ENCODE results near the gene OPA3. TPM values are rescaled to one million over a fixed set of nuclear protein-coding genes. Genes with fewer than 3 reads are reported as not detected.

Gene OPA3
- total RNA-seq, 1 donor from 2014 or later, result 14.8 TPM

- H3K27ac Mint-ChIP-seq (ENCODE audit: unreplicated experiment), result no peak overlapping the region
- peak overlapping the region; percentile 96 for H3K4me3 Mint-ChIP-seq
- no peaks in the 10 kb centered on the region for H3K9me3 Mint-ChIP-seq
- peaks cover 14% of the 10 kb centered on the region for H3K4me1 Mint-ChIP-seq
- no peak for DNase-seq (ENCODE audit: low read depth, low spot score)
- no peaks in the 10 kb centered on the region for H3K36me3 Mint-ChIP-seq (ENCODE audit: low read depth)
- TF ChIP-seq CTCF (conservative IDR thresholded peaks at IDR 0.05), result no peak
- H3K27me3 Mint-ChIP-seq (ENCODE audit: low read depth), result peaks cover 8% of the 10 kb centered on the region
Observed at GRCh38 chr19:45507872-45508416, 76.7 kb downstream of the OPA3 start.

- H3K4me3 Mint-ChIP-seq, result peak within 1 kb of the TSS; percentile 98
- peaks cover 16% of the 10 kb centered on the region for H3K4me1 Mint-ChIP-seq
- DNase-seq (ENCODE audit: low read depth, low spot score), result peak; percentile 65
- peak within 1 kb of the TSS; percentile 31 for H3K27ac Mint-ChIP-seq (ENCODE audit: unreplicated experiment)
- H3K9me3 Mint-ChIP-seq, result no peaks in the 10 kb centered on the region
- peaks cover 14% of the 10 kb centered on the region for H3K27me3 Mint-ChIP-seq (ENCODE audit: low read depth)
- TF ChIP-seq CTCF (conservative IDR thresholded peaks at IDR 0.05), result no peak
- H3K36me3 Mint-ChIP-seq (ENCODE audit: low read depth), result no peaks in the 10 kb centered on the region
Observed at GRCh38 chr19:45506989-45507871, 77.4 kb downstream of the OPA3 start, which contains the start of gene VASP. TSS of gene VASP (plus strand) at chr19:45507479. CDS start at chr19:45507772, 293 bp downstream.

GRCh38 chr19:45506246-45506988 lies 78.2 kb downstream of the OPA3 start:
- TF ChIP-seq CTCF (conservative IDR thresholded peaks at IDR 0.05), result peak; percentile 63
- peak; percentile 91 for DNase-seq (ENCODE audit: low read depth, low spot score)
- Mint-ChIP-seq H3K9me3 (no peaks in the 10 kb centered on the region), H3K27me3 (ENCODE audit: low read depth) (peaks cover 22% of the 10 kb centered on the region), H3K36me3 (ENCODE audit: low read depth) (no peaks in the 10 kb centered on the region), H3K4me3 (peak overlapping the region; percentile 98), H3K27ac (ENCODE audit: unreplicated experiment) (no peak overlapping the region), H3K4me1 (peaks cover 16% of the 10 kb centered on the region)

- no peak for TF ChIP-seq CTCF (conservative IDR thresholded peaks at IDR 0.05)
- H3K9me3 Mint-ChIP-seq, result no peaks in the 10 kb centered on the region
- peak overlapping the region; percentile 77 for H3K4me3 Mint-ChIP-seq
- H3K4me1 Mint-ChIP-seq, result peaks cover 16% of the 10 kb centered on the region
- DNase-seq (ENCODE audit: low read depth, low spot score), result no peak
- H3K27me3 Mint-ChIP-seq (ENCODE audit: low read depth), result peaks cover 27% of the 10 kb centered on the region
- no peaks in the 10 kb centered on the region for H3K36me3 Mint-ChIP-seq (ENCODE audit: low read depth)
- H3K27ac Mint-ChIP-seq (ENCODE audit: unreplicated experiment), result no peak overlapping the region
Observed at GRCh38 chr19:45505996-45506245, 78.7 kb downstream of the OPA3 start.

- H3K36me3 Mint-ChIP-seq (ENCODE audit: low read depth), result no peaks in the 10 kb centered on the region
- peaks cover 16% of the 10 kb centered on the region for H3K4me1 Mint-ChIP-seq
- peaks cover 33% of the 10 kb centered on the region for H3K27me3 Mint-ChIP-seq (ENCODE audit: low read depth)
- DNase-seq (ENCODE audit: low read depth, low spot score), result no peak
- no peak for TF ChIP-seq CTCF (conservative IDR thresholded peaks at IDR 0.05)
- H3K27ac Mint-ChIP-seq (ENCODE audit: unreplicated experiment), result no peak overlapping the region
- no peaks in the 10 kb centered on the region for H3K9me3 Mint-ChIP-seq
- peak overlapping the region; percentile 77 for H3K4me3 Mint-ChIP-seq
Observed at GRCh38 chr19:45505151-45505995, 79.2 kb downstream of the OPA3 start.

Measured in neural crest cell (in vitro differentiated cells).